GM19240 (cell line): Measurements from ENCODE around the gene SLMAP.

ENCODE experiments used
- DNase-seq: peaks from one replicate; pipeline ENCODE4 v3.0.0; 2011; ENCODE audit warnings: low spot score; ENCODE audit not compliant: insufficient read length

Gene SLMAP

DNA sequence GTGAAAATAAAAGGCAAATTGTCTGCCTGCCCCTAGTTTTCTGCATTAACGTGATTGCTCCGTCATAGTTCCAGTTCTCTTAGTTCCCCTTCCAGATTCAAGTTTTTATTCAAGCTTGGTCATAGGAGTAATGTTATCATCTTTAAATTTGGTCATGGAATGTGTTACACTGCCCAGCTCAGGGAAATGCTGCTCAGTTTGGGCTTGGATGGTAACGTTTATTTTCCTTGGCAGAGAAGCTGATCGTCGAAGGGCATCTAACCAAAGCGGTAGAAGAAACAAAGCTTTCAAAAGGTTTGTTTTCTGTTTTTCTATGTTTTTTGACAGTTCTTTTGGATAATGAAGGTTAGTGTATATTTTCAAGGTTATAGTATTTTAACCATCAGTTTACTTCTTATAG is 133.7 kb downstream of the SLMAP start:
- DNase-seq = no peak

GRCh38 chr3:57890874-57891273 is 134.8 kb downstream of the SLMAP start:
- DNase-seq = no peak

DNA sequence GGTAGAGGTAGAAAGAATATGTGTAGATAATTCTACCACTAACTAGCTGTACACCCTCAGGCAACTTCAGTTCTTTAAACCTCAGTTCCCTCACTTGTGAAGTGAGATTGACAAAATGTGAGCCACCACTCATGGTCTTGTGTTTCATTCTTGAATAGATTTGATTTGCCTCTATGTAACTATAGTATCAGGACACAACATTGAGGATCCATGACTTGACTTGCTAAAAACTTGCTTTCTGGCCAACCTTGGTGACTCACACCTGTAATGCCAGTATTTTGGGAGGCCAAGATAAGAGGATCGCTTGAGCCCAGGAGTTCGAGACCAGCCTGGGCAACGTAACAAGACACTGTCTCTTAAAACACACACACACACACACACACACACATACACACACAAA is 136.3 kb downstream of the SLMAP start:
- DNase-seq = no peak

GRCh38 chr3:57893156-57893555 is 137.0 kb downstream of the SLMAP start:
- no peak for DNase-seq

GRCh38 chr3:57893668-57894067 is 137.6 kb downstream of the SLMAP start:
- DNase-seq = no peak

DNA sequence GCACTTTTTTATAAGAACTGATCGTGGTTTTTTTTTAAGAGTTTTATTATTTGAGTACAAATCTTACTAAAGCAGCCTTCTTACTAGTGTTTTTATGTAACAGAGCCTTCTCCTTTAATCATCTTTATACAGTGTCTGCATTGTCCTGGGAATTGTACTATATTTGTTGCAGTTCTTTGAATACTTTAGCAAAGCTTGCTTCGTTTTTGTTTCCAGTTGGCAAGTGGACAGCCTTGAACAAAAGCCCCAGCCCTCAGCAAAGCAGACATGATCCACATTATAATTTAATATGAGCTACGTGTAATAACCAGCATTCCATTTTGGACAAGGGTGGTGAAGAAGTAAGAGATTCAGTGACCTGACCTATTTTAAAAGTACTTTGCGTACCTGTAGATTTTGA is 139.9 kb downstream of the SLMAP start:
- no peak for DNase-seq

DNA sequence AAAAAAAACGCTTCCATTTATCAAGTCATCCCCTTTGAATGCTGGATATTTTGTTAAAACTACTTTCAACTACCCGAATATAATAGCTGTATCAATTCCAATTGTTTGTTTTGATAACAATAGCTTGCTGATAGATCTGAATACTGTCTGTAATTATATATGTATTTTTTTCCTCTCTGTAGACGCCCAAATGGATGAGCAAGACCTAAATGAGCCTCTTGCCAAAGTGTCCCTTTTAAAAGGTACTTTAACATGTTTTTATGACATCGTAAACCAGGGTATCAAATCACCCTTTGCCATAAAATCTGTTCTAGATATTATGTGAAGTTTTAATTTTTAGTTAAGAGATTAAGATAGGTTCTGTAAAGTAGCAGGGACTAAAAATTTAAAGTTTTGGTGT is 140.6 kb downstream of the SLMAP start:
- no peak for DNase-seq

- DNase-seq = no peak
Measured at GRCh38 chr3:57900786-57901185, 144.7 kb downstream of the SLMAP start.

DNA sequence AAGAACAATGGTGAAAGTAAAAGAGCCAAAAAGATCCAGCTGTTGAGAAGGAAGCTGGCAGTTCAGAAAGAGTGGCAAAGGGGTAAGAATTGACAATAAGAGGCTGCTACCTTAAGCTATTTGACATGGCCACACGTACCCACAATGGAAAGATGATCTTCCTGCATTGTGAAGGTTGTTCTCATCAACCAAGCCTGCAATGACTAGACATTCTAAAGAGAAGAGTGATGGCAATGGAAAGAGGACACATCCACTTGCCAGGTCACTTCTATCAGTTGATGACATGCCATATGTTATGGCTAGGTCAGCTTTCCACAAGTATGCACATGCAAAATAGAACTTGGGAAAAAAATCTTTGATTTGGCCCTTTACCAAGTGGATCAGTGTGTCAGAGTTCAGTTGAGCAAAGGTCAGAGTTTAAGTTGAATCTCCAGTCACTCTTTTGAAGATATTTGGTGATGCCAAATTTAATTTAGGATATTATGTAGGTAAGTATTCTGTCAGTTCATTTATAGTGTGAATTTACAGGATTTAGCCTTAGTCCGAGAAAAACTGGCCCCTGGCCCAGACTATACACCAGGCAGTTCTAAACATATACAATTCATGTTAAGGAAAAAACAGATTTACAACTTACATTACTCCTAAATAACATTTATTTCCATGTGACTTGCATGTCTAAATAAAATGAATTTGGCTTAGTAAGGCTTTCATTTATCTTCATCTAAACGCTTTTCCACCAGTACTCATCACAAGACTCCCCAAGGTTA is 147.2 kb downstream of the SLMAP start:
- no peak for DNase-seq

DNA sequence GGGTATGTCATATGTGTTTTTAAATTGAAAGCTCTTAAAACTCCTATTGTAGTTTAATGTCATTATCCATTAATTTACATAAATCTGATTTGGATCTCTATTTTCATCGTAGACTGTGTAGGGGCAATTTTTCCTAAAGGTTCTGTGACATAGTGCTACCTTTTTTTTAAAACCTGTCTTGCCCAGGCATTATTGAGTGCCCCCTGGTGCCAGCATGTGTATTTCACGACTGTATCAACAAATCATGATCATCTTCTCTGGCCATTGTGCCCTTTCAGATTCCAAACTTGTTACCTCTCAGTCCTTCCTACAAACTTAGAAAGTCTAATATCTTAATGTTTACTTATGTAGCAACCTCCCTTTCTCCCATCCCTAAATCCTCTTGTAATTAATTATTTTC is 154.9 kb downstream of the SLMAP start:
- no peak for DNase-seq

DNA sequence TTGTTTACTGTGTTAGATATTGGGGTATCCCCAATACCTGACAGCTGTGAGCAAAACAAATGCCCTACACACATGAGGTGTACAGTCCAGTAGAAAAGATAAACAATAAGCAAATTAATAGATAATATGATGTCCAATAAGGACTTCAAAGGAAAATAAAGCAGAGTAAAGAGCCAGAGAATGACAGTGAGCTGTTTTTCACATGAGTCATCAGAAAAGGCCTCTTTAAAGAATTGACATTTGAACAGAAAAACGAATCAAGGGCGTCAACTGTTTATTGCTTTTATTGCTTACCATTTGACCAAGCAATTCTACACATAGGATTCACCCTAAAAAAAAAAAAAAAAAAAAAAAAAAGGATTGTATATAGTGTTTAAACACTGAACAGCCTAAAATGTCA is 155.5 kb downstream of the SLMAP start:
- DNase-seq = no peak

DNA sequence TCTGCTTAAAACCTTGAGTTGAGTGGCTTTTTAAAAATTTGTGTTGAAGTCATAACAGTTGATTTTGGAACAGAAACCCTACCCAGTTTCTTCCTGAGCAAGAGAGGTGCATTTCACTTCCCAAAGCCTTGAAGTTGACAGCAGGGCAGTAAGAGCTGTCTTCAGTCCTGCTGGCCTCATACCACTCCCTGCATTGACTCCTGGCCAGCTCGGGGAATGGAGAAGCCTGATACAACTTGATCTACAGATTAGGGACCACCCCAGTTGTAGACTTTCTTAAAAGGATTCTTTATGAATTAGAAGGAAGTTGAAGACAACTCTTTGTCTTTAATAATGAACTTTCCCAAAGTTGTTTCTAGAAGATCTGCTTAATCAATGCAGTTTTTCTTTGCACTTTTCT is 161.5 kb downstream of the SLMAP start:
- no peak for DNase-seq

- DNase-seq = no peak
Measured at GRCh38 chr3:57918123-57918837, 162.2 kb downstream of the SLMAP start.

- DNase-seq = no peak
Measured at GRCh38 chr3:57919987-57920386, 163.9 kb downstream of the SLMAP start.

- DNase-seq = no peak
Measured at GRCh38 chr3:57923101-57923500, 167.0 kb downstream of the SLMAP start.

GRCh38 chr3:57923752-57924151 is 167.6 kb downstream of the SLMAP start:
- no peak for DNase-seq

DNA sequence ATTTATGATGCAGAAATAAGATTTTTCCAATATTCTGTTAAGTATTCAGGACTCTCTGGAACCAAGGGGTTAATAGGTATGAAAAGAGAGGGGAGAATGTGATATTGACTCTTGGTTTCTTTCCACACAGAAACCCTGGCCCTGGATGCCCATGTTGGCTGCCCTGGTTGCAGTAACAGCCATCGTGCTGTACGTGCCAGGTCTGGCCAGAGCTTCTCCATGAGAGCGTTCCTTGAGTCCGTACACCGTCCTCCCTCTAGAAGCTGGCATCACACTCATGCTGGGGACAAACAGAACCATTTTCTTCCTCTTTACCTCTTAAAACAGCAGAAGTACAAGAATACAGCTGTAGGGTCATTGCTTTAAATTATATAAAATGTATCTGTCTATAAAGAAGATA is 171.1 kb downstream of the SLMAP start:
- no peak for DNase-seq

DNA sequence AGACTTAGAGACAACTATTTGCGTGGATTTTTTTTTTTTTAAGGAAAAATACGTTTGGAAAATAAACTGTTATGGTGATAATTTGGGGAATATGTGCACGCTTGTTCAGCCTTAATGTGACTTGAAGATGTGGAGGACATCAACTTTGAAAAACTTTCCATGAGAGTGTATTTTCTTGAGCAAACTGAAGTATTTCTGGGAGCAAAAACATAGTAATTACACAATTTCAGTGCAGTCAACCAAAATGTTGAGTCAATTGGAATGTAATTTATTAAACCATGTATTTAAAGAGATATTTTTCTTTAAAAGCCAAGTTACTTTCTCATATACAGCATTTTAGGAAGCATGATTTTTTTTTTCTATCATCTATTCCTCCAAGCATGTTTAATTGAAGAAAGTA is 171.8 kb downstream of the SLMAP start:
- DNase-seq = no peak

DNA sequence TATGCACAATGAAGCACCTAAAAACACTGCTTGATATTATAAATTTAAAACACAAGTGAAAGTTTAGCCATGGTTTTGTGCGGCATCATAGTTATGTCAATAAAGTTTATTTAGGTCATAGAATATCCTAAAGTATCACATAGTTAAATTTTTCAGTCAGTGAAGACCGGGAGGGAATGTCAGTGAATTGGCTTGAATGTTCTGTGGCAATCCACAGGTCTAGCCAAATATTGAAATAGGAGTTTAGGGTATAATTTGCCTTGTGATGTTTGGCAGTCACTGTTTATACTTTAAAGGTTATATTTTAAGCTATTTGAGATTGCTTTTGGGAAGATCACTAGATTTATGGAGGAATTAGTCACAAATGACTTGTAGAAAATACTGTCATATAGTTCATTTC is 172.4 kb downstream of the SLMAP start:
- no peak for DNase-seq

DNA sequence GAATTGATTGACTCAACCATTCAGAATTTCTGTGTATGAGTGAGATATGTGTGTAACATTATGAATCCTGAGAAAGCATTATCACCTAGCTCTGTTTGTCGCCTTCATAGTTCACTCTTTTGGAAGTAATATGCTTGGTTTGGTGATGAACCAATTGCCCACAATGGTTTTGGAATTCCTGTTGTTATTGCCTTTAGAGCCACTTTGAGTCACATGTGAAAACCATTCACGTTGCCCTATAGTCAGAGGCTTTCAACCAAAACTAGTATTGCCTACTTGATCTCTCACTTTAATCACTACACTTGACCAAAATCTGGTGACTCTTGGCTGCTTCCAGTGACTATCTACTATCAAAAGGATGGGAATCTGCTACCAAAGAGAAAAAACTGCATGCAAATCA is 173.9 kb downstream of the SLMAP start:
- DNase-seq = no peak

- no peak for DNase-seq
Measured at GRCh38 chr3:57933602-57934001, 177.5 kb downstream of the SLMAP start.

DNA sequence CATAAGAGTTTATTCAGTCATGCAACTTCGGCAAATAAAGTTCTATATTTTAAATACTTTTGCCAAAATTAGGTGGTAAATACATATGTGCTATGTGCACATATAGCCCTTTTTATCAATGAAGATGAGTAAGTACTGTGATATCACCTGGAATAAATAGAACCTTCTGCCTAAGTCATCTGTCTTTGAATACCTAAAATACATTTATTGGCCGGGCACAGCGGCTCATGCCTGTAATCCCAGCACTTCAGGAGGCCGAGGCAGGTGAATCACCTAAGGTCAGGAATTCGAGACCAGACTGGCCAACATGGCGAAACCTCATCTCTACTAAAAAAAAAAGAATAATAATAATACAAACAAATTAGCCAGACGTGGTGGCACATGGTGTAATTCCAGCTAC is 178.3 kb downstream of the SLMAP start:
- no peak for DNase-seq

DNA sequence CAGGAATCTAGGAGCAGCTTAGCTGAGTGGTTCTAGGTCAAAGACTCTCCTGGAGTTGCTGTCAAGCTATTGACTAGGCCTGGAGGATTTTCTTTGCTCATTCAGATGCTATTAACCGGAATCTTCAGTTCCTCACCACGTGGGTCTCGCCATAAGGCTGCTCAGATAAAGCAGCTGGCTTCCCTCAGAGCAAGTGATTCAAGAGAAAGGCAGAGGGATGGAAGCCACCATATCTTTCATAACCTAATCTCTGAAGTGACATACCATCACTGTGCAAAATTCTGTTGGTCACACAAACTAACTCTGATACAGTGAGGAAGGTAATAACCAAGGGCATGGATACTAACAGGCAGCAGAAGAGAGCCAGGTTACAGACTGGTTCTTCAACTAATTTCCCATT is 179.4 kb downstream of the SLMAP start:
- no peak for DNase-seq
